SK-N-SH (cell line): ENCODE data around the gene GATA3. TPM values are rescaled to one million over a fixed set of nuclear protein-coding genes. Genes with fewer than 3 reads are reported as not detected.

Source experiments
- CTCF ChIA-PET: fragments of 300-600, 350-600 bp; formaldehyde crosslinking; extraction: SDS; loops from one replicate; lab custom pipeline; 2021; lab: Yijun Ruan, JAX
- POLR2A ChIA-PET: fragments of 350-600 bp; sonication (Branson Sonifier 250); formaldehyde crosslinking; extraction: SDS; loops from one replicate; lab custom pipeline; 2020; ENCODE audit warnings: antibody characterized with exemption, inconsistent platforms; lab: Yijun Ruan, JAX
- DNase-seq: peaks from one replicate; pipeline ENCODE4 v3.0.0; 2012
- H2AFZ ChIP-seq: fragments of 200-600 bp; sonication (generic); 2 replicates; pipeline ENCODE4 v1.8.1; 2016; ENCODE audit warnings: antibody characterized with exemption, mild to moderate bottlenecking, low read depth
- H3F3A ChIP-seq: fragments of 200-600 bp; sonication (generic); replicated peaks from 2 replicates; pipeline ENCODE3; 2016; ENCODE audit warnings: antibody characterized with exemption, mild to moderate bottlenecking; ENCODE audit not compliant: insufficient read depth
- H3K27ac ChIP-seq, 2 experiments: fragments of 200-500 bp in 1 of 2; fragments of 200-600 bp in 1 of 2; sonication (Bioruptor generic) in 1 of 2; sonication (generic), shearing (Covaris generic) in 1 of 2; 2 replicates each; pipeline versions ENCODE4 v1.5.1 to v1.6.1; 2014 to 2016; ENCODE audit warnings: low read depth in 2 of 2, inconsistent platforms in 1 of 2, low read length in 1 of 2, mild to moderate bottlenecking in 1 of 2, mixed read lengths in 1 of 2
- H3K27me3 ChIP-seq: fragments of 200-600 bp; sonication (generic), shearing (Covaris generic); 2 replicates; pipeline ENCODE4 v1.6.1; 2016; ENCODE audit warnings: mixed run types; ENCODE audit not compliant: insufficient read depth
- H3K36me3 ChIP-seq, 2 experiments: fragments of 200-500 bp in 1 of 2; fragments of 200-600 bp in 1 of 2; sonication (Bioruptor generic) in 1 of 2; sonication (generic) in 1 of 2; replicated peaks in 1 of 2; 2 replicates each; pipeline versions ENCODE3 to v1.5.1; 2014 to 2016; ENCODE audit warnings: low read length in 1 of 2, mild to moderate bottlenecking in 1 of 2; ENCODE audit not compliant: insufficient read depth in 2 of 2, control insufficient read depth in 1 of 2
- H3K4me1 ChIP-seq, 2 experiments: fragments of 200-500 bp in 1 of 2; fragments of 200-600 bp in 1 of 2; sonication (Bioruptor generic) in 1 of 2; sonication (generic), shearing (Covaris generic) in 1 of 2; 2 replicates each; pipeline versions ENCODE4 v1.5.1 to v1.6.1; 2014 to 2016; ENCODE audit warnings: low read depth in 1 of 2, low read length in 1 of 2, mixed run types in 1 of 2; ENCODE audit not compliant: insufficient read depth in 2 of 2, control insufficient read depth in 1 of 2
- H3K4me2 ChIP-seq: fragments of 200-600 bp; sonication (generic), shearing (Covaris generic); 2 replicates; pipeline ENCODE4 v1.6.1; 2017; ENCODE audit warnings: mixed run types
- H3K4me3 ChIP-seq, 2 experiments: fragments of 200-500 bp in 1 of 2; fragments of 200-600 bp in 1 of 2; sonication (Bioruptor generic) in 1 of 2; sonication (generic), shearing (Covaris generic) in 1 of 2; 2 replicates each; pipeline versions ENCODE4 v1.5.1 to v1.8.1; 2014 to 2016; ENCODE audit warnings: low read depth in 2 of 2, inconsistent platforms in 1 of 2, low read length in 1 of 2, mild to moderate bottlenecking in 1 of 2, mixed read lengths in 1 of 2, moderate library complexity in 1 of 2
- H3K79me2 ChIP-seq: fragments of 200-600 bp; sonication (generic); 2 replicates; pipeline ENCODE4 v1.8.1; 2017; ENCODE audit warnings: mild to moderate bottlenecking; ENCODE audit not compliant: insufficient read depth
- H3K9ac ChIP-seq: fragments of 200-600 bp; sonication (generic); 2 replicates; pipeline ENCODE4 v1.6.1; 2017; ENCODE audit warnings: mixed run types
- H3K9me2 ChIP-seq: fragments of 200-600 bp; sonication (generic); 2 replicates; pipeline ENCODE4 v1.6.1; 2017; ENCODE audit warnings: mixed run types
- H3K9me3 ChIP-seq: fragments of 200-600 bp; sonication (generic); 2 replicates; pipeline ENCODE4 v1.6.1; 2017; ENCODE audit warnings: mixed run types, mild to moderate bottlenecking, moderate library complexity
- H4K20me1 ChIP-seq: fragments of 200-600 bp; sonication (generic); 2 replicates; pipeline ENCODE4 v1.6.1; 2017; ENCODE audit warnings: mild to moderate bottlenecking, mixed run types; ENCODE audit not compliant: insufficient read depth
- ELF1 ChIP-seq: IDR thresholded peaks from 2 replicates; pipeline ENCODE4 v1.4.0; 2012
- EP300 ChIP-seq, 2 experiments: IDR thresholded peaks; 2 replicates each; pipeline versions ENCODE4 v1.4.0 to v1.6.1; 2012; ENCODE audit warnings: borderline replicate concordance in 1 of 2, low read depth in 1 of 2, low read length in 1 of 2
- EZH2phosphoT487 ChIP-seq: fragments of 200-600 bp; sonication (generic); IDR thresholded peaks from 2 replicates; pipeline ENCODE4 v1.6.1; 2017; ENCODE audit warnings: low read depth, mixed run types, mild to moderate bottlenecking, antibody characterized with exemption, moderate library complexity, borderline replicate concordance
- FOSL2 ChIP-seq: IDR thresholded peaks from 2 replicates; pipeline ENCODE4 v1.4.0; 2012; ENCODE audit warnings: low read depth, mild to moderate bottlenecking, moderate library complexity, borderline replicate concordance
- FOXJ3 ChIP-seq: sonication (generic); formaldehyde crosslinking; IDR thresholded peaks from 2 replicates; pipeline ENCODE4 v1.5.1; 2020; ENCODE audit warnings: mild to moderate bottlenecking, missing genetic modification reagents
- FOXM1 ChIP-seq: IDR thresholded peaks from 2 replicates; pipeline ENCODE4 v1.4.0; 2012; ENCODE audit warnings: low read depth, mild to moderate bottlenecking
- GATA2 ChIP-seq: sonication (generic); formaldehyde crosslinking; IDR thresholded peaks from 2 replicates; pipeline ENCODE4 v1.5.0; 2020; ENCODE audit warnings: mild to moderate bottlenecking, missing genetic modification reagents
- MEF2A ChIP-seq: IDR thresholded peaks from 2 replicates; pipeline ENCODE4 v1.4.0; 2012; ENCODE audit warnings: low read depth, borderline replicate concordance
- MXI1 ChIP-seq: IDR thresholded peaks from 2 replicates; pipeline ENCODE4 v1.6.1; 2012; ENCODE audit warnings: mild to moderate bottlenecking, low read depth, low read length, improper control_type of control experiment
- NFIC ChIP-seq: IDR thresholded peaks from 2 replicates; pipeline ENCODE4 v1.4.0; 2012; ENCODE audit warnings: borderline replicate concordance
- POLR2AphosphoS5 ChIP-seq: IDR thresholded peaks from 2 replicates; pipeline ENCODE4 v1.6.1; 2012; ENCODE audit warnings: low read depth, low read length
- RAD21 ChIP-seq: IDR thresholded peaks from 2 replicates; pipeline ENCODE4 v1.6.1; 2012; ENCODE audit warnings: mild to moderate bottlenecking, low read length
- RCOR1 ChIP-seq: fragments of 150-350 bp; IDR thresholded peaks from 2 replicates; pipeline ENCODE4 v1.6.1; 2017; ENCODE audit warnings: antibody characterized with exemption, low read length
- RFX5 ChIP-seq: IDR thresholded peaks from 2 replicates; pipeline ENCODE4 v1.6.1; 2012; ENCODE audit warnings: mild to moderate bottlenecking, improper control_type of control experiment, low read length
- RXRA ChIP-seq: IDR thresholded peaks from 2 replicates; pipeline ENCODE4 v1.4.0; 2012; ENCODE audit warnings: low read depth, mild to moderate bottlenecking, borderline replicate concordance
- SIN3A ChIP-seq: IDR thresholded peaks from 2 replicates; pipeline ENCODE4 v1.6.1; 2012; ENCODE audit warnings: low read depth, mild to moderate bottlenecking, low read length, moderate library complexity, borderline replicate concordance
- TCF12 ChIP-seq: IDR thresholded peaks from 2 replicates; pipeline ENCODE4 v1.4.0; 2012
- WGBS: methylation state at CpG from one replicate; pipeline ENCODE4 v1.1.6; 2017; ENCODE audit warnings: low lambda C conversion rate; 5-methylcytosine and 5-hydroxymethylcytosine counted together
- polyA plus RNA-seq, 3 experiments: library from polyadenylated mRNA; depleted of rRNA; stranded (reverse); fragments of >200 nt; gene quantifications; 2 replicates each; pipeline ENCODE4 v1.2.3, GENCODE V29; 2012
- TF ChIP-seq, protein P1 (sequence below): fragments of 150-350 bp; IDR thresholded peaks from 2 replicates; pipeline ENCODE4 v1.6.1; 2016; ENCODE audit warnings: mild to moderate bottlenecking, low read depth, low read length
- TF ChIP-seq, protein P2 (sequence below): IDR thresholded peaks from 2 replicates; pipeline ENCODE4 v1.6.1; 2012; ENCODE audit warnings: mild to moderate bottlenecking, low read depth, low read length, moderate library complexity

GATA3 gene
- polyA plus RNA-seq, 1 of the 3 experiments (the other 2 are of a cell fraction): 14.3 TPM

DNA sequence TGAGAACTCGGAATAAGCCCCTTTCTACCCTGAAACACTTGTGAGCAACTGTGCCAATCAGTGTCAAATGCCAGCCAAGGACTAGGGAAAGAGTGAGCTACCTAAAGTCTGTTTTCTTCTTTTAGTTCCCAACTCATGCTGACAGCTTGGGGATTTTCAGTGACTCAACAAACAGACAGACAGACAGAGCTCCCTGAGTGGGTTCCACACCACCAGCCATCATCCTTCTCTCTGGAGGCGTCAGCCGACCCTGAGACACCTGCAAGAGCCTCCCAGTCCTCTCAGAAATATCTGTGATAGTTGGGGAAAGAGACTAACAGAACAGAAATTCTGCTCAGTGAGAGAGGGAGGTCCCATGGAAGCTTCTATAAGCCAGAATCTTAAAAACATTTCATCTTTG is 49.5 kb downstream of the GATA3 start:
- Histone ChIP-seq H3K4me1 (peaks cover 0 to 3% of the 10 kb centered on the region in 2 experiments; a peak in 1 of 4 replicates), H3K79me2 (no peaks in the 10 kb centered on the region), H3F3A (no peaks in the 10 kb centered on the region), H3K9me2 (no peaks in the 10 kb centered on the region), H3K36me3 (no peaks in the 10 kb centered on the region), H3K9me3 (no peaks in the 10 kb centered on the region), H2AFZ (no peak overlapping the region), H3K27ac (no peak overlapping the region), H3K9ac (no peak overlapping the region), H4K20me1 (no peaks in the 10 kb centered on the region), H3K4me2 (no peak overlapping the region), H3K4me3 (no peak overlapping the region), H3K27me3 (no peaks in the 10 kb centered on the region)
- WGBS: 82% methylated on average over 3 of the region's 3 CpGs
- no peak for DNase-seq
- ChIA-PET POLR2A (no interaction called here), CTCF (no interaction called here)
- no peak for TF ChIP-seq EZH2phosphoT487
- no peak for TF ChIP-seq RCOR1
- no peak for TF ChIP-seq ELF1
- TF ChIP-seq RXRA: no peak
- TF ChIP-seq MXI1: no peak

DNA sequence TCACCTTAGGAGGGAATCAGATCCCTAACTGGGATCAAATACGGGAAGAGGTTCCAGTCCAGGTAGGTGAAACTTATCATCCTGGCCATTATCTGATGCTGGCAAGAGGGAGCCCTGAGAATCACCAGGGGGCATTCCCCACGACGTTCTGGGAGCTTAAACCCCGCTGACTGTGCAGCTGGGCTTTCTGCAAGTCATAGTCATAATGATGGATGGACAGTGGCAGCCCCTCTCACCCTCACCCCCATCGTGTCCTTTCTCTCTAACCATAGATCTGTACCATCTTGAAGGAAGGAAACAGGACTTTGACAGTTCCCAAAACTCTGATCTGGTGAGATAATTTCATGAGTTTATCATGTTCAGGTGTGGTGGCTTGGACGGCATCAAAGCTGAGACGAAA is 50.2 kb downstream of the GATA3 start:
- Histone ChIP-seq H2AFZ (no peak overlapping the region), H3K36me3 (no peaks in the 10 kb centered on the region), H3K4me2 (no peak overlapping the region), H3K27ac (no peak overlapping the region), H4K20me1 (no peaks in the 10 kb centered on the region)
- POLR2A ChIA-PET: no interaction called here
- DNase-seq: no peak
- no peak for TF ChIP-seq NFIC
- no peak for TF ChIP-seq FOXJ3 (CRISPR knock-in tag)
- no peak for TF ChIP-seq GATA2
- TF ChIP-seq FOSL2: no peak
- no peak for TF ChIP-seq TCF12
- no peak for TF ChIP-seq POLR2AphosphoS5
- no peak for TF ChIP-seq RAD21
- TF ChIP-seq, protein P1, sequence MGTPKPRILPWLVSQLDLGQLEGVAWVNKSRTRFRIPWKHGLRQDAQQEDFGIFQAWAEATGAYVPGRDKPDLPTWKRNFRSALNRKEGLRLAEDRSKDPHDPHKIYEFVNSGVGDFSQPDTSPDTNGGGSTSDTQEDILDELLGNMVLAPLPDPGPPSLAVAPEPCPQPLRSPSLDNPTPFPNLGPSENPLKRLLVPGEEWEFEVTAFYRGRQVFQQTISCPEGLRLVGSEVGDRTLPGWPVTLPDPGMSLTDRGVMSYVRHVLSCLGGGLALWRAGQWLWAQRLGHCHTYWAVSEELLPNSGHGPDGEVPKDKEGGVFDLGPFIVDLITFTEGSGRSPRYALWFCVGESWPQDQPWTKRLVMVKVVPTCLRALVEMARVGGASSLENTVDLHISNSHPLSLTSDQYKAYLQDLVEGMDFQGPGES: no peak
- TF ChIP-seq RXRA: no peak
- TF ChIP-seq SIN3A: no peak
- no peak for TF ChIP-seq RFX5
- TF ChIP-seq MXI1: no peak
- no peak for TF ChIP-seq MEF2A
- no peak for TF ChIP-seq FOXM1
- TF ChIP-seq EP300 (IDR thresholded peaks at IDR 0.05; ENCODE audit: borderline replicate concordance in 1 of 2, low read depth in 1 of 2, low read length in 1 of 2): no peak
- TF ChIP-seq, protein P2, sequence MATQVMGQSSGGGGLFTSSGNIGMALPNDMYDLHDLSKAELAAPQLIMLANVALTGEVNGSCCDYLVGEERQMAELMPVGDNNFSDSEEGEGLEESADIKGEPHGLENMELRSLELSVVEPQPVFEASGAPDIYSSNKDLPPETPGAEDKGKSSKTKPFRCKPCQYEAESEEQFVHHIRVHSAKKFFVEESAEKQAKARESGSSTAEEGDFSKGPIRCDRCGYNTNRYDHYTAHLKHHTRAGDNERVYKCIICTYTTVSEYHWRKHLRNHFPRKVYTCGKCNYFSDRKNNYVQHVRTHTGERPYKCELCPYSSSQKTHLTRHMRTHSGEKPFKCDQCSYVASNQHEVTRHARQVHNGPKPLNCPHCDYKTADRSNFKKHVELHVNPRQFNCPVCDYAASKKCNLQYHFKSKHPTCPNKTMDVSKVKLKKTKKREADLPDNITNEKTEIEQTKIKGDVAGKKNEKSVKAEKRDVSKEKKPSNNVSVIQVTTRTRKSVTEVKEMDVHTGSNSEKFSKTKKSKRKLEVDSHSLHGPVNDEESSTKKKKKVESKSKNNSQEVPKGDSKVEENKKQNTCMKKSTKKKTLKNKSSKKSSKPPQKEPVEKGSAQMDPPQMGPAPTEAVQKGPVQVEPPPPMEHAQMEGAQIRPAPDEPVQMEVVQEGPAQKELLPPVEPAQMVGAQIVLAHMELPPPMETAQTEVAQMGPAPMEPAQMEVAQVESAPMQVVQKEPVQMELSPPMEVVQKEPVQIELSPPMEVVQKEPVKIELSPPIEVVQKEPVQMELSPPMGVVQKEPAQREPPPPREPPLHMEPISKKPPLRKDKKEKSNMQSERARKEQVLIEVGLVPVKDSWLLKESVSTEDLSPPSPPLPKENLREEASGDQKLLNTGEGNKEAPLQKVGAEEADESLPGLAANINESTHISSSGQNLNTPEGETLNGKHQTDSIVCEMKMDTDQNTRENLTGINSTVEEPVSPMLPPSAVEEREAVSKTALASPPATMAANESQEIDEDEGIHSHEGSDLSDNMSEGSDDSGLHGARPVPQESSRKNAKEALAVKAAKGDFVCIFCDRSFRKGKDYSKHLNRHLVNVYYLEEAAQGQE: no peak
- TF ChIP-seq, all 33 proteins: peak for 0
- H3K4me3 ChIP-seq: no peak overlapping the region
- no peaks in the 10 kb centered on the region for H3K9me3 ChIP-seq
- H3K4me1 ChIP-seq: peaks cover 0 to 3% of the 10 kb centered on the region in 2 experiments; a peak in 1 of 4 replicates
- no peaks in the 10 kb centered on the region for H3K79me2 ChIP-seq
- 85% methylated on average over 7 of the region's 7 CpGs for WGBS
- H3K9me2 ChIP-seq: no peaks in the 10 kb centered on the region
- H3F3A ChIP-seq: no peaks in the 10 kb centered on the region
- CTCF ChIA-PET: no interaction called here
- H3K9ac ChIP-seq: no peak overlapping the region
- no peaks in the 10 kb centered on the region for H3K27me3 ChIP-seq
